HepG2 (cell line): Measurements from ENCODE around the gene LTA. TPM values are rescaled to one million over a fixed set of nuclear protein-coding genes. Genes with fewer than 3 reads are reported as not detected.

Source experiments
- ATAC-seq: fragments of 200-7000 bp; cut with Tn5 transposase; 3 replicates; pipeline ENCODE4 v1.9.1; 2020; ENCODE audit warnings: mild to moderate bottlenecking, moderate library complexity
- BruUV-seq: library from RNA; stranded (reverse); fragments of 400-500 nt; replicated peaks from 2 replicates; lab custom pipeline; 2021; lab: Mats Ljungman, UMichigan
- CTCF ChIA-PET: fragments of 300-600 bp; formaldehyde crosslinking; extraction: SDS; loops from one replicate; lab custom pipeline; 2021; ENCODE audit warnings: low total read pairs, inconsistent platforms, low intra/inter-chr PET ratio; lab: Yijun Ruan, JAX
- POLR2A ChIA-PET: fragments of 350-600 bp; sonication (Branson Sonifier 250); formaldehyde crosslinking; loops from one replicate; lab custom pipeline; 2020; ENCODE audit warnings: antibody characterized with exemption, inconsistent platforms; lab: Yijun Ruan, JAX
- DNase-seq: peaks from one replicate; pipeline ENCODE4 v3.0.0-alpha.2; 2015; ENCODE audit warnings: low spot score
- FAIRE-seq: peaks from 3 replicates; lab custom pipeline; 2011; peaks lifted over from hg19 to GRCh38; lab: Jason Lieb, UNC
- H2AFZ ChIP-seq: one replicate; pipeline ENCODE4 v1.6.1; 2011; ENCODE audit warnings: low read length, inconsistent platforms
- H3K27ac ChIP-seq: fragments of 300-600 bp; 3 replicates; pipeline ENCODE4 v1.8.0; 2011; ENCODE audit warnings: mixed run types, mild to moderate bottlenecking, mixed read lengths, low read length, inconsistent platforms; ENCODE audit not compliant: insufficient read depth; ENCODE audit errors: extremely low read length
- H3K27me3 ChIP-seq, 2 experiments: fragments of 200-600 bp in 1 of 2; 2 replicates in 1 of 2; 3 replicates in 1 of 2; pipeline versions ENCODE4 v1.6.0 to v1.8.0; 2011; ENCODE audit warnings: low read length in 2 of 2, mild to moderate bottlenecking in 2 of 2, moderate library complexity in 2 of 2, inconsistent platforms in 1 of 2; ENCODE audit not compliant: insufficient read depth in 2 of 2, control insufficient read depth in 1 of 2
- H3K36me3 ChIP-seq, 2 experiments: fragments of 200-600 bp in 1 of 2; replicated peaks in 1 of 2; 2 replicates in 1 of 2; 3 replicates in 1 of 2; pipeline versions ENCODE4 v1.5.1 to v1.8.0; 2011; ENCODE audit warnings: low read length in 2 of 2, inconsistent platforms in 1 of 2; ENCODE audit not compliant: insufficient read depth in 2 of 2, control insufficient read depth in 1 of 2
- H3K4me1 ChIP-seq: 2 replicates; pipeline ENCODE4 v1.5.1; 2012; ENCODE audit warnings: low read length, inconsistent platforms; ENCODE audit not compliant: insufficient read depth
- H3K4me2 ChIP-seq: 2 replicates; pipeline ENCODE4 v1.6.0; 2011; ENCODE audit warnings: low read depth, low read length, inconsistent platforms
- H3K4me3 ChIP-seq, 3 experiments: fragments of 200-600 bp in 1 of 3; sonication (generic), shearing (Covaris generic) in 1 of 3; replicated peaks in 1 of 3; 2 replicates each; pipeline ENCODE4 v1.5.1; 2011 to 2016; ENCODE audit warnings: low read length in 3 of 3, inconsistent platforms in 2 of 3, low read depth in 2 of 3, mild to moderate bottlenecking in 2 of 3, control low read depth in 1 of 3, mixed read lengths in 1 of 3; ENCODE audit not compliant: insufficient read depth in 1 of 3
- H3K79me2 ChIP-seq: one replicate; pipeline ENCODE4 v1.6.1; 2011; ENCODE audit warnings: low read length, inconsistent platforms; ENCODE audit not compliant: insufficient read depth
- H3K9ac ChIP-seq: 2 replicates; pipeline ENCODE4 v1.6.0; 2011; ENCODE audit warnings: mild to moderate bottlenecking, low read depth, low read length, inconsistent platforms; ENCODE audit not compliant: insufficient read depth
- H3K9me3 ChIP-seq: 2 replicates; pipeline ENCODE4 v1.5.1; 2012; ENCODE audit warnings: mild to moderate bottlenecking, low read length
- H4K20me1 ChIP-seq: 2 replicates; pipeline ENCODE4 v1.6.0; 2011; ENCODE audit warnings: inconsistent platforms, mild to moderate bottlenecking, low read length, moderate library complexity; ENCODE audit not compliant: insufficient read depth
- CCAR2 ChIP-seq: fragments of 200-400 bp; formaldehyde crosslinking; optimal IDR thresholded peaks from 2 replicates; pipeline ENCODE3; 2018; ENCODE audit warnings: low read depth, mild to moderate bottlenecking, low read length, moderate library complexity
- SETDB1 ChIP-seq: sonication (generic); formaldehyde crosslinking; IDR thresholded peaks from 2 replicates; pipeline ENCODE4 v1.5.1; 2020; ENCODE audit warnings: missing genetic modification reagents, mild to moderate bottlenecking, borderline replicate concordance
- TAF15 ChIP-seq: fragments of 200-400 bp; formaldehyde crosslinking; IDR thresholded peaks from one replicate; pipeline ENCODE4 v1.6.1; 2018; ENCODE audit warnings: mild to moderate bottlenecking, low read depth, low read length; ENCODE audit not compliant: poor library complexity, severe bottlenecking
- ZNF256 ChIP-seq: sonication (generic); formaldehyde crosslinking; conservative IDR thresholded peaks from 2 replicates; pipeline ENCODE4 v1.4.0; 2020; ENCODE audit warnings: missing genetic modification reagents
- ZNF343 ChIP-seq: sonication (generic); formaldehyde crosslinking; IDR thresholded peaks from 2 replicates; pipeline ENCODE4 v1.4.0; 2020; ENCODE audit warnings: mild to moderate bottlenecking, missing genetic modification reagents
- ZNF431 ChIP-seq: sonication (generic); formaldehyde crosslinking; IDR thresholded peaks from 2 replicates; pipeline ENCODE4 v1.9.0; 2022; ENCODE audit warnings: missing genetic modification reagents, low read depth, mild to moderate bottlenecking, borderline replicate concordance
- ZNF589 ChIP-seq: sonication (generic); formaldehyde crosslinking; conservative IDR thresholded peaks from 2 replicates; pipeline ENCODE4 v1.8.0; 2022; ENCODE audit warnings: mild to moderate bottlenecking, moderate library complexity, missing genetic modification reagents
- ZNF7 ChIP-seq: IDR thresholded peaks from 2 replicates; pipeline ENCODE4 v1.6.1; 2016; ENCODE audit warnings: missing biosample characterization, missing genetic modification reagents
- ZSCAN20 ChIP-seq: sonication (generic); formaldehyde crosslinking; IDR thresholded peaks from 2 replicates; pipeline ENCODE4 v1.4.0; 2020; ENCODE audit warnings: missing genetic modification reagents, mild to moderate bottlenecking, borderline replicate concordance
- WGBS: methylation state at CpG from one replicate; pipeline ENCODE4 v1.1.6; 2017; ENCODE audit warnings: low lambda C conversion rate; 5-methylcytosine and 5-hydroxymethylcytosine counted together
- in situ Hi-C: cut with HindIII; loops from 2 replicates; pipeline ENCODE4 v1.10.0; 2017; ENCODE audit warnings: low pct_unique_long_range_greater_than_20kb; ENCODE audit not compliant: extremely low pct_ligation_motif_present
- intact Hi-C: fragments of 100-400 bp; cut with micrococcal nuclease; formaldehyde crosslinking; loops from one replicate; pipeline ENCODE4 v1.10.0; 2022; ENCODE audit not compliant: unreplicated experiment
- polyA plus RNA-seq, 8 experiments: library from polyadenylated mRNA; depleted of rRNA in 3 of 8; stranded (reverse) in 7 of 8; unstranded in 1 of 8; fragments of >200 nt; fragmentation: Illumina TruSeq in 4 of 8; extraction: Trizol in 4 of 8; gene quantifications; 2 replicates each; pipeline versions ENCODE4 v1.2.1 to v1.2.3, GENCODE V29; 2011 to 2016; ENCODE audit warnings: low read depth in 4 of 8, missing spikeins in 1 of 8, mixed read lengths in 1 of 8; ENCODE audit not compliant: insufficient read depth in 1 of 8
- total RNA-seq, 5 experiments: library from RNA; depleted of rRNA; stranded (reverse); fragments of >200 nt; fragmentation: Illumina TruSeq; extraction: Trizol; gene quantifications; 2 replicates each; pipeline ENCODE4 v1.2.3, GENCODE V29; 2016; ENCODE audit warnings: low read depth in 1 of 5
- TF ChIP-seq, protein P1 (sequence below): sonication (generic); formaldehyde crosslinking; IDR thresholded peaks from 2 replicates; pipeline ENCODE4 v1.8.0; 2022; ENCODE audit warnings: missing genetic modification reagents, mild to moderate bottlenecking, inconsistent platforms, borderline replicate concordance
- TF ChIP-seq, protein P2 (sequence below): sonication (generic); formaldehyde crosslinking; conservative IDR thresholded peaks from 2 replicates; pipeline ENCODE4 v1.8.0; 2022; ENCODE audit warnings: mild to moderate bottlenecking, moderate library complexity, missing genetic modification reagents
- TF ChIP-seq, protein P3 (sequence below): sonication (generic); formaldehyde crosslinking; IDR thresholded peaks from 2 replicates; pipeline ENCODE4 v1.4.0; 2020; ENCODE audit warnings: missing genetic modification reagents, borderline replicate concordance
- TF ChIP-seq, protein P4 (sequence below): sonication (generic); formaldehyde crosslinking; IDR thresholded peaks from 2 replicates; pipeline ENCODE4 v1.5.1; 2020; ENCODE audit warnings: mild to moderate bottlenecking, missing genetic modification reagents

The LTA gene
- total and polyA plus RNA-seq, 2 of the 13 experiments (the other 11 are each of a cell fraction or from before 2014, with no cell fraction given) = 0.09 TPM; not detected in 1

DNA sequence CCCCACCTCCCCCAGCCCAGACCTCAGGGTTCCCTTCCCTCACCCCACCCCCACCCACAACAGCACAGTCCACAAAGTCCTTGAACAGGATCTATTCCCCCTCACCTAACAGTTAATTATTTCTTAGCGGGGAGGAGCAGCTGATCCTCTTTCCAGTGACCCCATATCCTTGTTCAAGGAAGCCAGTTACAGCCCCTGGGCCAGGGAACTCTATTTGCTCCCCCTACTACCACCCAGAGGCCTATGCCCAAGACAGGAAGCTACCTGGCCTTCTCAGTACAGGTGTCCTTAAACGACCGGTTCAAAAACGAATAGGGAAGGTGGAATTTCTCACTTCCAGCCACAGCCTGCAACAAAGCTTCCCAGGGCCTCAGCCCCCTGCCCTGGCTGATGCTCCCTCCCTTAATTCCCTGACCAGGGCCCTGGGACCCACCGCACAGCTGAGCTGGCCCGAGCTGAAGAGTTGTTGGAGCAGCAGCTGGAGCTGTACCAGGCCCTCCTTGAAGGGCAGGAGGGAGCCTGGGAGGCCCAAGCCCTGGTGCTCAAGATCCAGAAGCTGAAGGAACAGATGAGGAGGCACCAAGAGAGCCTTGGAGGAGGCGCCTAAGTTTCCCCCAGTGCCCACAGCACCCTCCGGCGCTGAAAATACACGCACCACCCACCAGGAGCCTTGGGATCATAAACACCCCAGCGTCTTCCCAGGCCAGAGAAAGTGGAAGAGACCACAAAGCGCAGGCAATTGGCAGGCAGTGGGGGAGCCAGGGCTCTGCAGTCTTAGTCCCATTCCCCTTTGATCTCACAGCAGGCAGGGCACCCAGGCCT is 42.5 kb upstream of the LTA start:
- Histone ChIP-seq H3K27me3 (no peaks in the 10 kb centered on the region), H3K9me3 (no peaks in the 10 kb centered on the region), H3K27ac (peak overlapping the region; percentile 68), H3K4me3 (peak overlapping the region in 1 of 3 experiments; percentile 14; a peak in 1 of 6 replicates), H4K20me1 (peaks cover 31% of the 10 kb centered on the region), H3K79me2 (no peaks in the 10 kb centered on the region), H3K9ac (peak overlapping the region; percentile 21; the same call in 1 of the 2 replicates), H3K36me3 (peaks cover 24 to 47% of the 10 kb centered on the region in 2 experiments), H2AFZ (no peak overlapping the region), H3K4me1 (peaks cover 82% of the 10 kb centered on the region), H3K4me2 (peak overlapping the region; percentile 56)
- FAIRE-seq = peak; percentile 75
- peak; percentile 71 for ATAC-seq
- intact Hi-C loops (loop anchor here (2.0 kb wide), 1 partner anchor 33 kb away; no protein-coding TSS in a partner anchor), in situ Hi-C loops (loop anchor here (5.0 kb wide), 1 partner anchor 37 kb away; no protein-coding TSS in a partner anchor)
- WGBS = 38% methylated on average over 12 of the region's 12 CpGs
- BruUV-seq = no TSS peak
- POLR2A ChIA-PET = interaction anchor here (0.7 to 8.3 kb wide), 7 partner anchors 11 to 130 kb away, joined by 3 to 123 read pairs (median 3); partner anchors contain the start of genes DDX39B, LTB and MICB
- peak; percentile 79 for DNase-seq
- CTCF ChIA-PET = no interaction called here
- TF ChIP-seq, protein P1, sequence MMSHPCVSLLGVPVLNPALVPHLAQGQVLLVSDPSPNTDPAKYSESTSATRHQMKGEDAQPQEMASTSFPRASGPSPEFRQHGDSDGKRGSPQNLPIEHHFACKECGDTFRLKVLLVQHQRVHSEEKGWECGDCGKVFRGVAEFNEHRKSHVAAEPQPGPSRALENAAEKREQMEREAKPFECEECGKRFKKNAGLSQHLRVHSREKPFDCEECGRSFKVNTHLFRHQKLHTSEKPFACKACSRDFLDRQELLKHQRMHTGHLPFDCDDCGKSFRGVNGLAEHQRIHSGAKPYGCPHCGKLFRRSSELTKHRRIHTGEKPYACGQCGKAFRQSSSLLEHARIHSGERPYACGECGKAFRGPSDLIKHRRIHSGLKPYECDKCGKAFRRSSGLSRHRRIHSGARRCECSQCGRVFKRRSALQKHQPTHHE (CRISPR knock-in tag) = 0 out of 2 replicates have a peak, but pooled peaks have one; percentile 2
- TF ChIP-seq, protein P2, sequence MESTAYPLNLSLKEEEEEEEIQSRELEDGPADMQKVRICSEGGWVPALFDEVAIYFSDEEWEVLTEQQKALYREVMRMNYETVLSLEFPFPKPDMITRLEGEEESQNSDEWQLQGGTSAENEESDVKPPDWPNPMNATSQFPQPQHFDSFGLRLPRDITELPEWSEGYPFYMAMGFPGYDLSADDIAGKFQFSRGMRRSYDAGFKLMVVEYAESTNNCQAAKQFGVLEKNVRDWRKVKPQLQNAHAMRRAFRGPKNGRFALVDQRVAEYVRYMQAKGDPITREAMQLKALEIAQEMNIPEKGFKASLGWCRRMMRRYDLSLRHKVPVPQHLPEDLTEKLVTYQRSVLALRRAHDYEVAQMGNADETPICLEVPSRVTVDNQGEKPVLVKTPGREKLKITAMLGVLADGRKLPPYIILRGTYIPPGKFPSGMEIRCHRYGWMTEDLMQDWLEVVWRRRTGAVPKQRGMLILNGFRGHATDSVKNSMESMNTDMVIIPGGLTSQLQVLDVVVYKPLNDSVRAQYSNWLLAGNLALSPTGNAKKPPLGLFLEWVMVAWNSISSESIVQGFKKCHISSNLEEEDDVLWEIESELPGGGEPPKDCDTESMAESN (CRISPR knock-in tag) = 0 out of 2 replicates have a peak, but pooled peaks have one; percentile 40
- TF ChIP-seq ZNF256 (CRISPR knock-in tag) (0 out of 2 replicates have a peak, but pooled peaks have one; percentile 27), ZNF431 (CRISPR knock-in tag) (peak; percentile 20; the same call in 1 of the 2 replicates), TAF15 (peak; percentile 46), ZNF589 (CRISPR knock-in tag) (no peak), SETDB1 (CRISPR knock-in tag) (no peak), CCAR2 (peak; percentile 73), ZNF343 (CRISPR knock-in tag) (no peak), ZNF7 (no peak), ZSCAN20 (0 out of 2 replicates have a peak, but pooled peaks have one; percentile 49)
- TF ChIP-seq, protein P3, sequence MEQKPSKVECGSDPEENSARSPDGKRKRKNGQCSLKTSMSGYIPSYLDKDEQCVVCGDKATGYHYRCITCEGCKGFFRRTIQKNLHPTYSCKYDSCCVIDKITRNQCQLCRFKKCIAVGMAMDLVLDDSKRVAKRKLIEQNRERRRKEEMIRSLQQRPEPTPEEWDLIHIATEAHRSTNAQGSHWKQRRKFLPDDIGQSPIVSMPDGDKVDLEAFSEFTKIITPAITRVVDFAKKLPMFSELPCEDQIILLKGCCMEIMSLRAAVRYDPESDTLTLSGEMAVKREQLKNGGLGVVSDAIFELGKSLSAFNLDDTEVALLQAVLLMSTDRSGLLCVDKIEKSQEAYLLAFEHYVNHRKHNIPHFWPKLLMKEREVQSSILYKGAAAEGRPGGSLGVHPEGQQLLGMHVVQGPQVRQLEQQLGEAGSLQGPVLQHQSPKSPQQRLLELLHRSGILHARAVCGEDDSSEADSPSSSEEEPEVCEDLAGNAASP (CRISPR knock-in tag) = peak; percentile 56; the same call in 1 of the 2 replicates
- TF ChIP-seq, protein P4, sequence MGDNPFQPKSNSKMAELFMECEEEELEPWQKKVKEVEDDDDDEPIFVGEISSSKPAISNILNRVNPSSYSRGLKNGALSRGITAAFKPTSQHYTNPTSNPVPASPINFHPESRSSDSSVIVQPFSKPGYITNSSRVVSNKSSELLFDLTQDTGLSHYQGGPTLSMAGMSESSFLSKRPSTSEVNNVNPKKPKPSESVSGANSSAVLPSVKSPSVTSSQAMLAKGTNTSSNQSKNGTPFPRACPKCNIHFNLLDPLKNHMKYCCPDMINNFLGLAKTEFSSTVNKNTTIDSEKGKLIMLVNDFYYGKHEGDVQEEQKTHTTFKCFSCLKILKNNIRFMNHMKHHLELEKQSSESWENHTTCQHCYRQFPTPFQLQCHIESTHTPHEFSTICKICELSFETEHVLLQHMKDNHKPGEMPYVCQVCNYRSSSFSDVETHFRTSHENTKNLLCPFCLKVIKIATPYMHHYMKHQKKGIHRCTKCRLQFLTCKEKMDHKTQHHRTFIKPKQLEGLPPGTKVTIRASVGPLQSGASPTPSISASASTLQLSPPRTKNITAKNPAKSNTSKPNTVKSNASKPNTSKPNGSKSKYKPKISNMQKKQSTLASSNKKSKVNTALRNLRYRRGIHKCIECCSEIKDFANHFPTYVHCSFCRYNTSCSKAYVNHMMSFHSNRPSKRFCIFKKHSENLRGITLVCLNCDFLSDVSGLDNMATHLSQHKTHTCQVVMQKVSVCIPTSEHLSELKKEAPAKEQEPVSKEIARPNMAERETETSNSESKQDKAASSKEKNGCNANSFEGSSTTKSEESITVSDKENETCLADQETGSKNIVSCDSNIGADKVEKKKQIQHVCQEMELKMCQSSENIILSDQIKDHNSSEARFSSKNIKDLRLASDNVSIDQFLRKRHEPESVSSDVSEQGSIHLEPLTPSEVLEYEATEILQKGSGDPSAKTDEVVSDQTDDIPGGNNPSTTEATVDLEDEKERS (CRISPR knock-in tag) = no peak
